ENCODE results near the gene BCL11A.

BCL11A gene

DNA sequence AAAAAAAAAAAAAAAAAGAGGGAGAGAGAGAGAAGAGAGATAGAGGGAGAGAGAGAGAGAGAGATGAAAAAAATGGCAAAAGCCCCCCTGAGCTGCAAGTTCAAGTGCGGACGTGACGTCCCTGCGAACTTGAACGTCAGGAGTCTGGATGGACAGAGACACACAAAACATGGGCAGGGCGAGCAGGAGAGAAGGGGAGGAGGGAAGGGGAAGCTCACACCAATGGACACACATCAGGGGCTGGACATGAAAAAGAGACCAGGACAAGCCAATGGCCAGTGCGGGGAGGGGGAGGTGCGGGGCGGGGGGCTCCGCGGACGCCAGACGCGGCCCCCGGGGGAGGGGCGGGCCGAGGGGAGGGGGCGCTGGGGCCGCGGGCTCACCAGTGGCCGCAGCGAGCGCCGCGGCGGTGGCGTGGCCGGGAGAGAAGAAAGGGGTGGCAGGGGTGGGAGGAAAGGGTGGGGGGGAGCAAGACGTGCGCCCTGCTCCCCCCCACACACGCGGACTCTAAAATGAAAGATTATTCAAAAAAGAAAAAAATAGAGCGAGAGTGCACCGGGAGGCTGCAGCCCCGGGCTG lies at the start of gene BCL11A:
TSS of gene BCL11A (minus strand) at position 160 of the 579 bp plus-strand sequence. CDS start 384 bp downstream, outside the sequence.
- DNase-seq: peak; percentile 82

DNA sequence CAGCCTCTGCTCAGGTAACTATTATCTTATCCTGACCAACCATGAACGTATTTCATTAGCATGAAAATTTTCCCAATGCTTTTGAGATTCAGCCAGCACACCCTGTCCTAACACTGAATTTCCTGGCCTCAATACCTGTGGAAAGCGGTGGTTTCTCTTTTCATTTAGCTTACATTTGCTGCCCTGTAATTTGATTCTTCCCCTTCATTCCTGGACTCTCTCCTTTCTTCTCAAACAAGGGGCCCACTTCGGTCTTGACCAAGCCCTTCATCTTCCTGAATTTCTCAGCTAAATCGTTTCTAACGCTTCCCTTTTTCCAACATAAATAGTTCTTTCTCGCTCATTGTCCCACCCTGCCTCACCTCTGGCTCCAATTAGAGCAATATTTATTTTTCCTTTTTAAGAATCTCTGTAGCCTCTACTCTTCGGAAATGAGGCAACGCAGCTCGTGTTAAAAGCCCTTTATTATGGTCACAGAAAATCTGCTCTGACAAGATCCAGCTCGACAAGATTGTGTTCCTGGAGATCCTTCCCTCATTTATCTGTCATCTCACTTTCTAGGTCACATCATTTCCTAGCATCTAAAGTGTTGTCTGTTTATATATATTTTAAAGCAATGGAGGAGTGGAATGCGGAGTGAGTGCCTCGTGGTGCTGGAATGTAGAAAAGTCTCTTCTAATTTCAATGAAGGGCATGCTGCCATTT lies 49.5 kb upstream of the BCL11A start:
- no peak for DNase-seq

DNA sequence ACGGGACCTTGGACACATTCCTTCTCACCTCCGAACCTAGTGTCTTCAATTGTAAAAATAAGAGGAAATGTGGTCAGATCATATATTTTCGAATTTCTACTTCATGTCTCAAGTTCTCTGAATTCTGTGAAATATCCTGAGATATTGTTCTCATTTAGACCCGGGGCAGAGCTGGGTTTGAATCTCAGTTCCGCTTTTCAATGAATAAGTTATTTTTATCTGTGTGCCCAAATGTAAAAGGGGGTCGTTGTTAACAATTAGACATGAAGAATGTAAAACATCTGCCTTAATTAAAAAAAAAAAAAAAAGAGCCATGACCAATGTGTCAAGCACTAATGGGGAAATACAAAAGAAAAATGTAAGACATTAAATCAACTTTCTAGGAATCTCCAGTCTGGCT lies 48.9 kb upstream of the BCL11A start:
- no peak for DNase-seq

DNA sequence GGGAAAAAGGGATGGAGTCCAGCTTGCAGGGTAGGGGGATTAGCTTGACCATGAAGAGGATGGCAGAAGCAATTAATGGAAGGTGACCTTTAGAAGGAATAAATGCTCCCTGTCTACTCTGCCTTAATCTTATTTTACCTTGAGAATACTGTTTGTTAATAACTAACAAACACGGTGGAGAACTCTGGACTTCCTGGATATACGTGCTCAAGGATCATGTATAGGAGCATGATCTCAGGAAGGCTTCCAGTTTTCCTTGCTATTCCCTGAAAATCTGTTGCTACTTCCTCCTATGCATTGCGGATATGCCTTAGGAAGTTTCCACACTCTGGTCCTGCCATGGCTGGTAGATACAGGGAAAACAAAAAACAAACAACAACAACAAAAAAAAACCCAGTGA lies 44.8 kb upstream of the BCL11A start:
- DNase-seq: no peak

DNA sequence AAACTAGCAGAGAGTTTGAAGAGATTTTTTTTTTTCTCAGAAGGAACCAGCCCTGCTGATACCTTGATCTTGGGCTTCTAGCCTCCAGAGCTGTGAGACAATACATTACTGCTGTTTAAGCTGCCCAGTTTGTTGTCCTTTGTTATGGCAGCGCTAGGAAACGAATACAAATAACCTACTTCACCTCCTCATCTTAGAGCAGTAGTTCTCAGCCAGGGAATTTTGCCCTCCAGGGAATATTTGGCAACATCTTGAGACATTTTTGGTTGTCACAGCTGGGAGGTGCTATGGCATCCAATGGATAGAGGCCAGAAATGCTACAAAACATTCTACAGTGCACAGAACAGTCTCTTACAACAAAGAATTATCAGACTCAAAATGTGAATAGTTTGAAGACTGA lies 43.9 kb upstream of the BCL11A start:
- no peak for DNase-seq

DNA sequence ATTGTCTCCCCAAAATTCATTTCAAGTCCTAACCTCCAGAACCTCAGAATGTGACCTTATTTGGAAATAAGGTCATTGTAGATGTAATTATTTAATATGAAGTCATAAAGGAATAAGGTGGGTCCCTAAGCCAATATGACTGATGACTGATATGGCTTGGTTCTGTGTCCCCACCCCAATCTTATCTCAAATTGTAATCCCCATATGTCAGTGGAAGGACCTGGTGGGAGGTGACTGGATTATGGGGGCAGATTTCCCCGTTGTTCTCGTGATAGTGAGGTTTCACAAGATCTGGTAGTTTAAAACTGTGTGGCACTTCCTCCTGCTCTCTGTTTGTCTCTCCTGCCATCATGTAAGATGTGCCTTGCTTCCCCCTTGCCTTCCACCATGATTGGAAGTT lies 43.0 kb upstream of the BCL11A start:
- no peak for DNase-seq

DNA sequence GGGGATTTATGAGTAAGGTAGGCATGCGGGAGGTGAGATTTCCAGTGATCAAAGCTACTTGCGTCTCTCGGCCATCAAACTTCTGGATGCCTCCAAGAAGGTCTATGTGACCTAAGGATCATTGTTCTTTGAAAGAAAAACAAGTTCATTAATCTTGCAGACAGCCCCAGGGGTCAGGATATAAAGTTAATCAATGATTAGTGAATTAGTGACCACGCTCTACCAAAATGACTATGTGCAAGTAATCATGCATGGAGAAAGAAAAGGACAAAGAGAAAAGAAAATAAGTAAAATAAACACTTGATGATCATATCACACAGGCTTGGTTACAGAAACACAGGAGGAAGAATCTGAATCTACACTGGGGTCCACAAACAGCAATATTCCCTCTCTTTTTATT lies 42.5 kb upstream of the BCL11A start:
- DNase-seq: no peak

DNA sequence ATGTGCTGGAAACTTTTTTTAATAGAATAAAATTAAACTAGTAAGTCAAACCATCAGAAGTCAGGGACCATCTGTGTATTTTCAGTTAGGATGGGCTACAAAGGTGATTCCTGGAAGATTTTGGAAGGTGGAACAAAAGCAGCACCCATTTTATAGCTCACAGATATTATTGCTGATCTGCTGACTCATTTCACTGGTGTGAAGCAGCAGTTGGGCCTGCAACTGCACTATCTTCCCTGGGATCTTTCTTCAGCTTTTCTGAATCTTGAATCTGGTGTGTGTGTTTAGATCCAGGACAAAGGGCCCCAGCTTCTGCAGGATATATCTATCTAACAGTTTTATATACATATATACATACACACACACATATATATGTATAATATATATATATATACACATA lies 35.6 kb upstream of the BCL11A start:
- DNase-seq: no peak

DNA sequence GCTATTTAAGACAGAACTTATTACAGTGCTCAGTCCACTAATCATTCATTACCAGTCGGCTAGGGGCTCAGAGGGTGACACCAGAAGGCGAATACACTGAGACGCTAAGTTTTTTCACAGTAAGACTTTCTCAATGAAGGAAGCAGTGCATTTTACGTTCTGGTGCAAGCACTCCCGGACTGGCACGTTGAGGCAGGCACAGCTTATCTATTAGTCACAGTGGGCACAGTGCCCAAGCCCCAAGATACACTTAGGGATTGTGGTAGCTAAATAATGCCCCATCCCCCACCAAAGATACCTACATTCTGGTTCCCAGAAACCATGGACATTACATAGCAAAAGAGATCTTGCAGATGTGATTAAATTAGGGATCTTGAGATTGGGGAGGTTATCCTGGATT lies 32.6 kb upstream of the BCL11A start:
- DNase-seq: no peak

DNA sequence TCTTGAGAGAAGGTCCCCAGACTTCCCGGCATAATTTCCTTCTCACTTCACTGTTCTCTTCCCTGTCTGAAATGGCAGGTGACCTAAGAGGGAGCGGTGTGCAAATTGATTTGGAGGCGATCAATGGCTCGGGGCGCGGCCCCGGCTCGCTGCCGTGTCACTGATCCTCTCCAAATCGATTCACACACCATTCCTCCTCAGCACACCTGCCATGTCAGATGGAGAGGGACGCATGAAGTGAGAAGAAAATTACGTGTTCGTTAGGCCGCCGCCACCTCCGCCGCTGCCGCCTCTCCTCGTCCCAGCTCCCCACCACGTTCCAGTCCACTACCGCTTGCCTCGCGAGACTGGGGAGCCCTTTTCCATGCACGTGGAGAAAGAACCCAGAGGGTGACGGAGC lies 31.8 kb upstream of the BCL11A start:
- no peak for DNase-seq

DNA sequence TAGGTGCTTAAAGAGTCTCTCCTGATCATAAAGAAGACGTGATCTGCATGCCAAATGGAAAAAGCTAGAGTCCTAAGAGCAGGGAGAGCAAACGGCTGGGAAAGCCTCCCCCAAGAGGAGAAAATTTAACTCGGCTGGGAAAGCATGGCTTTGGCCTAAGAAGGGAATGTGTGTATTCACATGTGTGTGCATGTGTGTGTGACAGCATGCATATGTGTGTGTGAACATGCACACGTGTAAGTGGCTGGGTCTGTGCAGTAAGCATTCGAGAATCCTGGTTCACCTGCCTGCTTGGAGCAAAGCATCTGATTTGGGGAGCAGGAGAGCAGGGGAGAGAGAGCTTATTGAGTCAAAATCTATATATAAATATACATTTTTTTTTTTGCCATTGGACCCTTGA lies 30.1 kb upstream of the BCL11A start:
- DNase-seq: no peak

DNA sequence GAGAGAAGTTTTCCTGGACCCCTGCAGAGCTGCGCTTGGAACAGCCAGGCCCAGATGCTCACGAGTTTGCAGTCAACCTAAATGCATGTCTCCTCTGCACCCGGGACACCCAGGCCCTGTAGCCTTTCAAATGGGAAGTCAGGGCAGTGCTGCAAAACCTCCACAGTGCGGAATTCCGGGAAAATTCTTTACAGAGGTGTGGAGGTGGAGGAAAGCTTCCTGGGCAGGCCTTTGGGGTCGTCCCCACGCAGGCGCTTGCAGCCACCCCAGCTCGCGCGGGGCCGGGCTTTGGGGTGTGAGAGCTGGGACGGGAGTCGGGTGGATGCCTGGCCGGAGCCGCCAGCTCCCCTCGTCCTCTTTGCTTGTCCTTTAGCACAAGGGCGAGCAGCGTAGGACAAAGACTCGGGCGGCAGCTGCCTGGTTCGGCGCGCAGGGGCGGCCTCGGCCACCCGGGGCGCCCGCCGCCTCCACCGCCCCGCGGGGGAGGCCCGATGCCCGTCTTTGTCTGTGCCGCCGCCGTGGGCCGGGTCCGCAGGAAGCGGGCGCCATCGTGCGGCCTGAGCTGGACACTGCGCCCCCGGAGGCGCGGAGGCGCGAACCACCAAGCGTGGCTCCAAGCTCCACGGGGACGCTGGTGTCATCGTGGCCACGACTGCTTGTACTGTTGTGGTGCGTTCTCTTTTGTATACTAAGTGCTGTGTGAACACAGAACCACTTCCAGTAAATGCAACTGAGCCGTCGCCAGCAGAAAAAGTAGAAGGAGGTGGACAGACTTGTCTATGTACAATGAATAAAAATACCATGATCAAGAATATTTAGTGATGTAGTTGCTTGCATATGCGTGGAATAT lies 28.2 kb upstream of the BCL11A start:
- DNase-seq: no peak

DNA sequence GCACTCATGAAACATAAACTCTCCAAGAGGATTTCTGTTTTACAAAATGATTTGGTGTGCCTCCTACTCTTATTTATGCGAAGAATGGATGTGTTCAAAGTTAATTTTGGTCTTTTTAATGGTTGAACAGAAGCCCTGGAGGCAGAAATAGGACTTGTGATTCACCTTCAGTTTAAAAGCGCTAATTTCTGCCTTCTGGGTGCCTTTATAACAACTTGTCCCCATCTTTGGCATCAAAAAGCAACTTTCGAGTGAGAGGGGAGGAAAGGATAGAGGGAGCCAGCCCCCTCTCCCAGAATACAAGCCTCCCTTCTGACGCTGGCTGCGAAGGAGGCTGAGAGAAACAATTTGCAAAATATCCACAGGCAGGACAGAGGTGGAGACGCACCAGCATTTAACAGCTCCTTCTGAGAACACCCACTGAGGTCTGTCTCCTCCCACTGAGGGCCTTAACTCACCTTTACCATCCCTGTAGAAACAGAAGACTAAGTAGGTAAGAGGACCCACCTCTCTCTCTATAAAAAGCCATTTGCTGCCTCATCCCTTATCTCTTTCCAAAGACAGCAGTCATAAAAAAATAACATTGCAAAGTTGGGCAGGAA lies 24.3 kb upstream of the BCL11A start:
- DNase-seq: no peak

DNA sequence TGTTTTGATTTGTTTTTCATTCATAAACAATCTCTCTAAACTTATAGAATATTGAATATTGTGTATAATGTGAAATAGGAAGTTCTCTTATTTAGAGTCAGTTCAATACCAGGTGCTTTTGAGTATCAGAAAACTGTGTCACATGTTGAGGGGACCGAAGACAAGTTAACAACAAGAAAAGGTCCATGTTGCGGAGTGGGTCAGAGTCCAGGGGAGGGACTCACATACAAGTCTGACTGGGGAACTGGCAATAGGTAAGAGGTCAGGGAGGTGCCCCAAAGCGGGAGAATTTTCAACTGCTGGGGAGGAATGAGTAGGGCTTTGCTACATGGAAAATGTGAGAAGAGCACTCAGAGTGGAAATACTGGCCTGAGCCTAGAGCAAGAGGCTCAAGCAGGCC lies 19.8 kb upstream of the BCL11A start:
- DNase-seq: no peak

DNA sequence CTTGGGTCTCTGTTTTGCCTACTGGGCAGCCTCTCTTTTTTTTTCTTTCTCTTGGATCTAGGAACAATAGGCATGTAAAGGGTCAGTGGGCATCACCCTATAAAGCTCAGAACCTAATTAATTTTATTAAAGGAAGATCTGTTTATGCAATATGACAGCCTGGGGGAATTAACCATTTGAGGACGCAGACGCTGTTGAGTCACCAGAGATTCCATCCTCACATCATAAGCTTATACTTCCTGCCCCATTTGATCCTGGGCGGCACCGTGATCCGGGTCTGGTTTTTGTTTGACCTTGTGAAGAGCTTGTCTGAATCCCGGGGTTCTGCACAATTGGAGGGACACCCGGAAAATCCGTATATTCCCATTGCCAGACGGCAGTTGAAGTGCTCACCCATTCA lies 16.8 kb upstream of the BCL11A start:
- DNase-seq: no peak

DNA sequence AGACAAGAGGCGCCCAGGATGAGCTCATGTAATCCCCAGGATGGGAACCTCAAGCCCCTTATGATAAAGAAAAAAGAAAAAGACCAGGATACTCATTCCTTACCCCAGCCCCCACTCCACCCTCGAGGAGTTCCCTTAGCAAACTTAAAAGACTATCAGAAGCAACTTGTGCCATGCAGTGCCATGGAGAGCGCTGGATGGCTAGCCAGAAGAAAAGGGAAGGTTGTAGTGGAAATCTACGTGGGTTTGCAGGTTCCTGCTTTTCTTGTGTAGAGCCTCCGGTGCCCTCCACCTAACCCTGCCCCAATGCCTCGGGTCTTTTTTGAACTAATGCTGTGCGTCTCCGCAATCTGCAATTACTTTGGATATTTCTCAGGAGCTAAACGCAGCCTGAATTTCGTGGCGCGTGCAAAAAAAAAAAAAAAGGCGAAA lies 16.2 kb upstream of the BCL11A start:
- no peak for DNase-seq

DNA sequence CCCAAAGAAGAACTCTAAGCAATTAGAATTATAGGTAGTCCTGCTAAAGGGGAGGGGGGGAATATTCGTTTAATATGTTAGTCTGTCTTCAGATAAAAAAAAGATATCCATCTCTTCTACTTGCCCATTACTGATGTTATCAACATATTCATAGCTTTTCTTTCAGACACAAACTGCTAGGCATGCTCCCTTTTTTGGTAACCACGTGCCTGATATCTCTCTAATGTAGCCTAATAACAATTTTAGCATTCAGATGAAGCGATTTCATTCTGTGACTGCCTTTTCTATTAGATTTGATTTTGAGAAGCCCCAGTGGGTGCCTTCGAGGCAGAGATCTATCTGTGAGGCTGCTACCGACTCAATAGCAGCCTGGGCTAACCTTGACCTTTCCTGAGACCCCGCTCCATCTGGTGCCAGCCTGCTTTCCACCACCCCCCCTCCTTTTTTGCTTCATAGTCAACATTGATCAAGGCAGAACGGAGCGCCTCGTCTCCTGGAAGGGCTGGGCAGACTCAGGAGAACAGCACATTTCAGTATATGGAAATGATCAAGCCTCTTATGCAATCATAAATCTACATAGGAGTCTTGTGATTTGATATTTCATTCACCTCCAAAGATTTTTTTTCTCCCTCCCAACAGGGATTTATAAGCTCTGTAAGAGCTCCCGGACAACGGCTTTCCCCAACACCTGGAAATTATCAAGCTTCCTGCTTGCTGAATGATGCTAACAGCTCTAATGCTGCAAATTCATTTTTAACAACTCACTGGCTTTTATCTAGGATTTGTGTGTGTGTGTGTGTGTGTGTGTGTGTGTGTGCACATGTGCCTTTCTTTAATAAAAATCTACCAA lies 14.7 kb upstream of the BCL11A start:
- no peak for DNase-seq

DNA sequence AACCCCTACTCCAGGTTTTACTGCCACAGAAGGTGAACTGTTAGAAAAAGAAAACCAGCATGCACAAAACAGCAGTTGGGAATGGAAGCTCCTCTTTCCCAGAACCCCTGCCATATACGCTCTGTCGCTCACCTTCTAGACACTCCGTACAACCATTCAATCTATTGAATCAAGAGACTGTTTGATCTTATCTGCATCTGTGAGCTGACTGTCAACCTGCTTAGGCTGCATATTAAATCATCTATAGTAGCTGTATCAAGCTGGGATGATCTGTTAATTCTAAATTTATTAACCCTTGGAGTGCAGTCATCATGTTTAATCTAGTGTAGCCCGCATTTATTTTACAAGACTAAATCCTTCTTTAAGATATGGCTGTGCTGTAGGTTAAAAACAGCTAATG lies 13.6 kb upstream of the BCL11A start:
- DNase-seq: no peak

DNA sequence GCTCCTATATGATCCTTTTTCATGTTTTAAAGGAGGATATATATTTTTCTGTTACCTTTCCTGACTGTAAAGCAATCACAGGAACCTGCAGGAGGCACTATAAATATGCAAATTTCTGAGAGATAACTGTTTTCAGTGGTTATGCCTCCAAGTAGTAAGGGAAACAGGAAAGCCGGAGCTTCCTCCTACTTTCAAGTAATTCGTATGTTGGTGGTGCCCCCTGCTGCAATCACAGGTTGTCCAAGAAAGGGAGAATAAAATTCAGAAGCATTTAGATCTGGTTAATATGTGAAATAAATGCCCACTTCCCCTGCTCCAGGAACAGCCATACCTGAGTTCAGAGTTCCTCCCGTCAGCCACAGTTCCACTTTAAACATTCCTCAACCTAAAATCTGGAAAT lies 12.0 kb upstream of the BCL11A start:
- peak; percentile 38 for DNase-seq

DNA sequence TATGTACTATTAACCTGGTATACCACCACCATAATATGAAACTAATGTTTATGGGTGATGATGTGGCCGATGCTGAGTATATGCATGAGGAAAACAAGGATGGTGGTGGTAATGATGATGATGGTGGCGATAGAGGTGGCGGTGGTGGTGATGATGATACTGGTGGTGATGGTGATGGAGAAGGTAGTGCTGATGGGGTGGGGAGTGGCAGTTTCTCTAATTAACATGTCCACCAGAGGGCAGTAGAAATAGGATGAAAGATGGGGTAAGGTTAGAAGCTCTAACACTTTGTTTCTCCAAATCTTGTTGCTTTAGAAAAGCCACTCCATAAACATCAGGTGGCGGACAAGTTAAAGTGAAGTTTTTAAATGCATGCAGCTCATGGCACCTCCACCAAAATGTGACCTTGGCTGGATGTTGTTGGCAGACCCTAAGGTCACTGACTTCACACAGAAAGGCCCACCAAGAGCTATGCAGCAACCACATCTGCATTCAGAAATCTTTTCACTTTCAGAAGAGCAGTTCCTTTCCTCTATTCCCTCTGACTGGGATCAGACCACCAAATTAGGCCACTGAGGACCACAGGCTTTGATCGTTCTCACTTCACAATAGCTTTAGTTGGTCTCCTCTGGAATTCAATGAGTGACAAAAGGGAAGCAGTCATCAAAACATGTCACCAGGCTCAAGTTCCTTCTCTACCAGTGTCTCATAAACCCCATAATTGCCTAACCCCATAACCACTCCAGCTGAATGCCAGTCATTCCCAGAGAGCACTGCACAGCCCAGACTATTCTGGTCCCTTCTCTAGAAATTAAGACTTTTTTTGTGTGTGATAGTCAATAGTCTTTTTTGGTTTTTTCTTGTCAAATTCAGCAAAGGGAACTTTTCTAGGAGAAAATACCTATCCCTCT lies 7.5 kb upstream of the BCL11A start:
- peak; percentile 17 for DNase-seq

DNA sequence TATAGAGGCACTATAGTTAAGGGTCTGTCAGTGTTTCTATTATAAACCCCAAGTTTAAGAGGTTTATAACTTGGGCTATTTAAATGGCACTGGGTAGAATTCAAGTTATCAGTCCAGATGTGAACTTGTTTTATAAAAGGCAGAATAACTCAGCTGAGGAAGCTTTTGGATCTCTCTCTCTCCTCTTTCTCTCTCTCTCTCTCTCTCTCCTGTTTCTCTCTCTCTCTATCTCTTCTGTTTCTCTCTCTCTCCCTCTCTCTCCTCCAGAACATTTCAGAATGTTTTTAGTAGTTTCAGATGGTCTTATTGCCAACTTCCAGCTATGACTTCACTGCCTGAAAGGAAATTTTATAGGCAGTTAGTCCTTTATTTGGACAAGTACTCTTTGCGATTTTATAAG lies 6.4 kb upstream of the BCL11A start:
- DNase-seq: no peak

DNA sequence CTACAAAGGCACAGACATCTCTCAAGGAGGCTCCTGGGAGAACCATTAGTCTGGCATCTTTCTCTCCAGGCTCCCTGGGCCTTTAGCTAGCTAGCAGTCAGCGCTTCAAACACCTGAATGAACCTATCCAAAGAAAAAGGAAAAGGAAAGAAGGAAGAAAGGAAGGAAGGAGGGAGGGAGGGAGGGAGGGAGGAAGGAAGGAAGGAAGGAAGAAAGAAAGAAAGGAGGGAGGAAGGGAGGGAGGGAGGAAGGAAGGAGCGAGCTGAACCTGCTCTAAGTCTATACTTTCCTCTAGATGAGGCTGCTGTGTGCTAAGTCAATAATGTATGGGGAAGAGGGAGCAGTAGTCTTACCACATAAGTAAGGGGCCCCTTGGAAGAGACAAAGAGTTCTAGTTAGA lies 5.1 kb upstream of the BCL11A start:
- no peak for DNase-seq
